HUES6 (cell line): ENCODE data around the gene PAIP2B.
"Not testable (repeated sequence)": the region's sequence is repeated elsewhere in the genome, so short reads cannot be mapped to it uniquely, and the experiment has no call there.

Source experiments
- H3K27ac ChIP-seq: 2 replicates; pipeline ENCODE4 v1.7.0; 2013; ENCODE audit warnings: low read depth, mild to moderate bottlenecking, low read length, inconsistent platforms
- H3K27me3 ChIP-seq: 2 replicates; pipeline ENCODE4 v1.6.1; 2013; ENCODE audit warnings: low read length; ENCODE audit not compliant: control insufficient read depth, insufficient read depth
- H3K36me3 ChIP-seq: 2 replicates; pipeline ENCODE4 v1.6.1; 2013; ENCODE audit warnings: low read length; ENCODE audit not compliant: control insufficient read depth, insufficient read depth
- H3K4me1 ChIP-seq: 2 replicates; pipeline ENCODE4 v1.6.1; 2013; ENCODE audit warnings: low read length; ENCODE audit not compliant: control insufficient read depth, insufficient read depth
- H3K4me3 ChIP-seq: 2 replicates; pipeline ENCODE4 v1.5.1; 2013; ENCODE audit warnings: low read depth, low read length
- H3K9ac ChIP-seq: one replicate; pipeline ENCODE4 v1.6.1; 2013; ENCODE audit warnings: mild to moderate bottlenecking, low read length
- H3K9me3 ChIP-seq: 2 replicates; pipeline ENCODE4 v1.6.1; 2013; ENCODE audit warnings: low read depth, low read length; ENCODE audit not compliant: control insufficient read depth, insufficient read depth

Gene PAIP2B

DNA sequence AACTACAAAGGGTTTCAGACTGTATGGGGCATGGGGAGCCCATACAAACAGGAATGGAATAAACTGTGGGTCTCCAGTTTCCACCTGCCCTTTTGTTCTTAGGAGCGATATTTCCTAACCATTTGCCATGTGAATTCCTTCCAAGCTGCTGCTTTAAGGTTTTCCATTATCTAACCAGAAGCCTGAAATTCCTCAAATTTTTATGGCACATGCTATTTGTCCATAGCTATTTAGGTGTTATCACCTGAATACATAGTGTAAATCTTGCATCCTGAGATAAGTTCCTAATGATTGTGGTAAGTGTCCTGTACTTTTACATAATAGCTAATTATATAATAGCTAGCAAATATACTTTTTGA lies 17.4 kb upstream of the PAIP2B start:
- no peaks in the 10 kb centered on the region for H3K9me3 ChIP-seq
- H3K36me3 ChIP-seq = no peaks in the 10 kb centered on the region
- H3K27me3 ChIP-seq = no peaks in the 10 kb centered on the region
- H3K27ac ChIP-seq = no peak overlapping the region
- no peak overlapping the region for H3K9ac ChIP-seq
- H3K4me3 ChIP-seq = no peak overlapping the region
- no peaks in the 10 kb centered on the region for H3K4me1 ChIP-seq

DNA sequence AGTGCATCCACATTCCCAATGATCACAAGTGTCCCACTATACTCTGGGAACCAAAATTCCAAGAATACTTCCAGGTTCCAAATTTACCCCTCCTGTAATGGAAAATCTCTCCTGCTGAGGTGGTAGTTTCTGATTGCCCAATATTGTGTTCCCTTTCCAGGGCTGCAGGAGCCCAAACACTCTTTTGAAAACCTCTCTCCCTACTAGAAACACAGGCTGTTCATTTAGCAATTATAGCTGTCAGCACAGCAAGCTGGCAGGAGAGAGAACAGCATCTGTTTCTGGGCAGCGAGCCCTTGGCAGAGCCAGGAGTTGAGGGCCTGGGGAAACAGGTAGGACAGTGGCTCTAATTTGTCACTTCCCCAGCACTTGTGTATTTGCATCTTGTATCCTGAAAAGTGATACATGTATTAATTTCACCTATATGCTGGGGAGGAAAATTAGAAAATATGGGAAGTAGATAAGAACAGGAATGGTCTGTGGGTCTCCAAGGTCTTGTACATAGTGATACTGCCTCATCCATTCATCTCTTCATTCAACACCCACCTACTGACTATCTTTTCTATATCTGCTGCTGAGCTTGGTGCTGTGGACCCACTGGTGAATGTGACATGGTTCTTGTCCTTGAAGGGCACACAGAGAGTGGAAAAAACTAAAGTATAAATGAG lies 16.9 kb upstream of the PAIP2B start:
- no peaks in the 10 kb centered on the region for H3K4me1 ChIP-seq

DNA sequence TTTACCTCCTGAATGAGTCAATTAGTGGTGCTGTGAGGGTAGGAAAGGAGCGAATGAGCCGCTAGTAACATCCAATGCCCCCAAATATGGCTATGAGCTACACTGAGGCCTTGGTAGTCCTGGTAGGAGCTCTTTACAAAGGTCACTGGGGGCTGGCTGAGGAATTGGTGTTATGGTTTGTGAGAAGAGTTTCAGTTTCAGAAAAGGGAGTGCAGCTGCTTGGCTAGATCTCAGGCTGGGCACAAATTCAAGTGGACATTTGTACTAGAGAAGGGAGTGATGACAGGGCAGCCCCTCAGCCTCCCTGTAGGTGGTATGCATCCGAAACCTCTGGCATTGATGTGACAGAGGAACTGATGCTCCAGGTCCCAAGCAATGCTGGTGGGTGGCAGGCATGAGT lies 13.9 kb upstream of the PAIP2B start:
- Histone ChIP-seq H3K9me3 (no peaks in the 10 kb centered on the region), H3K27ac (no peak overlapping the region), H3K27me3 (no peaks in the 10 kb centered on the region), H3K9ac (no peak overlapping the region), H3K4me3 (no peak overlapping the region), H3K4me1 (peaks cover 7% of the 10 kb centered on the region; the same call in 1 of the 2 replicates), H3K36me3 (no peaks in the 10 kb centered on the region)

More for the DNA sequence above, 16.9 kb upstream of the PAIP2B start:
- no peaks in the 10 kb centered on the region for H3K27me3 ChIP-seq
- no peak overlapping the region for H3K9ac ChIP-seq
- no peaks in the 10 kb centered on the region for H3K9me3 ChIP-seq
- no peaks in the 10 kb centered on the region for H3K36me3 ChIP-seq
- H3K27ac ChIP-seq = no peak overlapping the region
- no peak overlapping the region for H3K4me3 ChIP-seq

DNA sequence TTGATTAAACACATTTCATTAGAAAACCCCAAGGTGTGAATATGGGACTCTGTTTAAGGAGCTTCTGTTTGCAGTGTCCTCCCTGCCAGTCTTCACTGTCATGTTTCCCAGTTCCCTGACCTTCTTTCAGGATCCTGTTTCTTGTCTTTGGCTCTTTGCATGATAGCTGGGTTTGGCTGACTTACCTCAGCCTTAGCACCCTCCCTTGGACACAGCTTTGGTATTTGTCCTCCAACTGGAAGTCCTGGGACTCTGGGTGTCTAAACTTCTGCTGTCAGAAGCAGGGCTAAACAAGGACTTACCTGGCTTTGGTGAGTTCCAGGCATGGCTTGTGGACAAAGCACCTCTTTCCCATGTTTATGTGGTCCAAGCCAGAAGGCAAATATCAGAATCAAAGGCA lies 11.2 kb upstream of the PAIP2B start:
- Histone ChIP-seq H3K9ac (no peak overlapping the region), H3K4me3 (no peak overlapping the region), H3K4me1 (peaks cover 8% of the 10 kb centered on the region; the same call in 1 of the 2 replicates), H3K27me3 (no peaks in the 10 kb centered on the region), H3K27ac (no peak overlapping the region), H3K36me3 (no peaks in the 10 kb centered on the region), H3K9me3 (peaks cover 13% of the 10 kb centered on the region)

DNA sequence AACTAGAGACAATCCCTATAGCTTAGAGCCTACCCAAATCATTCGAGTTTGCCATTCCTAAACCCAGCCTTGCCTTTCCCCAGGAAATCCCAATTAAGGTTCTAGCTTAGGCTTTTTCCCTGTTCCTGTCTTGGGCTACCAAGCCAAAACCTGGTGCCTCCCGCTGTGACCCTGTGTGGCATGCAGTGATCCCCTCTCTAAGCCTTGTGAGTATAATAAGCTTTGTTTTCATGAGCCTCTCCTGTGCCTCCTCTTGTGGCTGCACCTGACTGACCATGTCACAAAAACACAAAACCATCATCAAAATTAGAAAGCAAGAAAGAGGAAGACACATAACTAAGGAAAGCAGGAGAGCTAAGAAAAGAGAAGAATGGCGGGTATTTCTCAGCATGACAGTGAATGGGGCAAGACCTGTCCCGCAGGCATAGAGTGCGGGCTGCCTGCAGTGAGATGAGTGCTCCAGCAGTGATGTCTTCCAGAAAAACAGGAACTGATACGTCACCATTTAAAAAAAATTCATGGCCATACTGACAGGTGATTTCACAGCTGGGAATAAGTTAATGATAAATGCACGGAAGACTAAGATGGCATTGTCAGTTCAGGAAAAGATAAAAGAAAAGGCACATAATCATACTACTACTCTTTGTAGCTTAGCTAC lies 9.2 kb upstream of the PAIP2B start:
- H3K36me3 ChIP-seq = no peaks in the 10 kb centered on the region
- no peak overlapping the region for H3K9ac ChIP-seq
- peaks cover 8% of the 10 kb centered on the region; the same call in 1 of the 2 replicates for H3K4me1 ChIP-seq
- no peak overlapping the region for H3K4me3 ChIP-seq
- no peaks in the 10 kb centered on the region for H3K27me3 ChIP-seq
- H3K9me3 ChIP-seq = peaks cover 27% of the 10 kb centered on the region
- no peak overlapping the region for H3K27ac ChIP-seq

DNA sequence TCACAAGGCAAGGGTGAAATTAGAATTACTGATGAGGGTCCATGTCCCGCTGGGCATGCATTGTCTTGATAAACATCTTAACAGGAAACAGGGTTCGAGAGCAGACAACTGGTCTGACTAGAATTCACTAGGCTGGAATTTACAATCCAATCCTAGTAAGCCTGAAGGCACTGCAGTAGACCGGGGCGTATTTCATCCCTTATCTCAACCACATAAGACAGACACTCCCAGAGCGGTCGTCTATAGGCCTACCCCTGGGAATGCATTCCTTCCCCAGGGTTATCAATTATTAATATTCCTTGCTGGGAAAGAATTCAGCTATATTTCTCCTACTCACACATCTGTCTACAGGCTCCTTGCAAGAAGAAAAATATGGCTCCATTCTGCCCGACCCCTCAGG lies 6.2 kb upstream of the PAIP2B start:
- H3K9me3 ChIP-seq = peaks cover 31% of the 10 kb centered on the region
- H3K27me3 ChIP-seq, H3K4me3 ChIP-seq, H3K9ac ChIP-seq, H3K27ac ChIP-seq, H3K4me1 ChIP-seq, H3K36me3 ChIP-seq: not testable (repeated sequence)

DNA sequence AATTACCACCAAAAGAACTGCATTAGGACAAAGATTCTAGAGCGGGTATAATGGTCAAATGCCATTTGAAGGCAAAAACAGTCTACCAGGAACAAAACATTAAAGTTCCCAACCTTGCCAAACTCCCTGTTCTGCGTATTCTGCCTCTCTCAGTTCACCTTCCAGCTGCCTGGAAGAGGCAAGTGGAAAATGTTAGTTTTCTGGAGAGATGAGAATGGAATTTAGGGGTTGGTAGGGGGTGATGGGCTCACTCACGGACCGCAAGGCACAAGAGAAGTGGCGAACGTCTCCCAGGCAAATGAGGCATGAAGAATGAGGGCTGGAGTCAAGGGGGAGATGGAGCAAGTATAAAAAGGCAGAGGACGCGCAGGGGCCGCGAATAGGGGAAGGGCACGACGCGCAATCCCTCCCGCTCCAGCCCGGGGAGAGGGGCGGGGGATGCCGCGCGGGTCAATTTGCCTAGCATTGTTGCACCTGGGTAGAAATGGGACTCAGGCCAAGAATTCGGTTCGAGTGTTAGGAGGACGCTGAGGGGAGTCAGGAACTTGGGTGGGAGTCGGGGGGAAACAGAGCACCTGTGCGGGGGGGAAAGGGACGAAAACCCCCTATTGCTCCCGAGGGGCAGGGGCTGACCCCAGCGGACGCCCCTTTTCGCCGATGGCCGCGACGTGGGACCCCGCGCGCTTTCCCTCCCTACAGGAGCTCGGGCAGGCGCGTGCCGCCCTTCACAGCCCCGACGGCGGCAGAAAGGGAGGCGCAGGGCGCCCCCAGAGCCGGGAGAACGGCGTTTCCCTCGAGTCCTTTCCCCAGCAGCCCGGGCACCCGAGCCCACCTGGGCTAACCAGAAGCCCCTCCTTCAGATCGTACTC lies 573 bp downstream of the PAIP2B start:
- Histone ChIP-seq H3K27ac (no peak overlapping the region), H3K9me3 (0 out of 2 replicates have a peak, but pooled peaks cover 4% of the 10 kb centered on the region), H3K36me3 (no peaks in the 10 kb centered on the region), H3K9ac (peak overlapping the region; percentile 41), H3K4me3 (peak overlapping the region; percentile 72), H3K4me1 (no peaks in the 10 kb centered on the region), H3K27me3 (peaks cover 8% of the 10 kb centered on the region; the same call in 1 of the 2 replicates)

DNA sequence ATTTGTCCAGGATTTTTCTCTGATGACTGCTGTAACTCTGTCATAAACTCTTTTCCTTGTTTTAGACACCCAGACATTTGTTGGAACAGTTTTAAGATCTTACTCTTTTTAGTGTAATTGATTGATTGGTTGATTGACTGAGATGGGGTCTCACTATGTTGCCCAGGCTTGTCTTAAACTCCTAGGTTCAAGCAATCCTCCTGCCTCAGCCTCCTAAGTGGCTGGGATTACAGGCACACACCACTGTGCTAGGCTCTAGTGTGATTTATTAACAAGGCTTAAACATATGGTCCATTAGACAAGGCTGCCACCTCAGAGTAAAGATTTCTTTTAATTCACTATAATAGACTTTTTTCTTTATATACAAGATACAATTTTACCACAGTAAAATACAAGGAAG lies 2.0 kb downstream of the PAIP2B start:
- H3K36me3 ChIP-seq = no peaks in the 10 kb centered on the region
- no peak overlapping the region for H3K27ac ChIP-seq
- H3K4me3 ChIP-seq = no peak overlapping the region
- no peak overlapping the region for H3K9ac ChIP-seq
- no peaks in the 10 kb centered on the region for H3K4me1 ChIP-seq
- no peaks in the 10 kb centered on the region for H3K9me3 ChIP-seq
- peaks cover 8% of the 10 kb centered on the region; the same call in 1 of the 2 replicates for H3K27me3 ChIP-seq

DNA sequence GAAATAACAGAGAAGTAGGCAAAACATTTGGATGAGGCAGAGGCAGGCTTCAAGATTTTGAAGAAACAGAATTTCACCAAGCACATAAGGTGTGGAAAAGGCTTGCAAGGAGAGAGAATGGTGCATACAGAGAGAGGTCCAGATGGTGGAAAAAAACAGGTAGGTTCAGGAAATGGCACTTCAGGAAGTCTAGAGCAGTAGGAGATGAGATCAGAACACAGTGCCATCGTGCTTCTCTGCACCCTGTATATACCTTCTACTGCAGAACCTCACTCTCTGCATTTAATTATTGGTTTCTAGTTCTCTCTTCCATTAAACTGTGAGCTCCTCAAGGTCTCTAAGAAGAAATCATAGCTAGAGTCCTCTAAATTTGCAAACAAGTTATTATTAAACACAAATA lies 2.4 kb downstream of the PAIP2B start:
- H3K27me3 ChIP-seq = peaks cover 8% of the 10 kb centered on the region; the same call in 1 of the 2 replicates
- no peaks in the 10 kb centered on the region for H3K4me1 ChIP-seq
- H3K9me3 ChIP-seq = no peaks in the 10 kb centered on the region
- H3K9ac ChIP-seq = no peak overlapping the region
- H3K4me3 ChIP-seq = no peak overlapping the region
- H3K27ac ChIP-seq = no peak overlapping the region
- H3K36me3 ChIP-seq = no peaks in the 10 kb centered on the region

DNA sequence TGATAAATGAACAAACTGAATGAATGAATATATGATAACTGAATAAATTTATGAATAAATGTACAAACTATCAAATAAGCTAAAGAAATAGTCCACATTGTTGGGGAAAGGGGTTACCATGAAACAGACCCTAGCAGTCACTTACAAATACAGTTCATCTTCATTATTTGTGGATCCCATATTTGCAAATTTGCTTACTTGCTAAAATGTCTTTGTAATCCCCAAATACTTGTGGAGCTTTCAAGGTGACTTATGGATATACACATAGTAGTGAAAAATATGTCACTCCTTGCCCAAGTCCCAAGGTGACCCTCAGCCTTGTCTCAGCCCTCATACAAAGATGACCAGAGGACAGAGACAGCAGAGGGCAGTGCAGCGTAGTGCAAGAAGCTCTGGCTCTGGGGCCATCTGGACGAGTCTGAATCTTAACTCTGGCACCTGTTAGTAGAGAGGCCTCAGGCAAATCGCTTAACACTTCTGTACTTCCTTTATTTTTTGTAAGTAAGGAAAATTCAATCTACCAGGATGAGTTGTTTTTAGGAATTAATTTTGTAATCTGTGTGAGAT lies 3.1 kb downstream of the PAIP2B start:
- H3K36me3 ChIP-seq = no peaks in the 10 kb centered on the region
- no peak overlapping the region for H3K9ac ChIP-seq
- H3K9me3 ChIP-seq = no peaks in the 10 kb centered on the region
- no peak overlapping the region for H3K27ac ChIP-seq
- peaks cover 8% of the 10 kb centered on the region; the same call in 1 of the 2 replicates for H3K27me3 ChIP-seq
- H3K4me3 ChIP-seq = no peak overlapping the region
- H3K4me1 ChIP-seq = no peaks in the 10 kb centered on the region
